GM12875 (cell line): Measurements from ENCODE around the gene MAST4.
"Not testable (repeated sequence)": the region's sequence is repeated elsewhere in the genome, so short reads cannot be mapped to it uniquely, and the experiment has no call there.

Experiments
- H3K4me3 ChIP-seq: one replicate; pipeline ENCODE4 v1.5.1; 2011; ENCODE audit warnings: low read depth, low read length, control low read depth
- TF ChIP-seq, protein P1 (sequence below): IDR thresholded peaks from 2 replicates; pipeline ENCODE4 v1.5.1; 2011; ENCODE audit warnings: low read depth, mild to moderate bottlenecking, control low read depth, inconsistent platforms, low read length, moderate library complexity, borderline replicate concordance; ENCODE audit not compliant: insufficient read depth

Gene MAST4

DNA sequence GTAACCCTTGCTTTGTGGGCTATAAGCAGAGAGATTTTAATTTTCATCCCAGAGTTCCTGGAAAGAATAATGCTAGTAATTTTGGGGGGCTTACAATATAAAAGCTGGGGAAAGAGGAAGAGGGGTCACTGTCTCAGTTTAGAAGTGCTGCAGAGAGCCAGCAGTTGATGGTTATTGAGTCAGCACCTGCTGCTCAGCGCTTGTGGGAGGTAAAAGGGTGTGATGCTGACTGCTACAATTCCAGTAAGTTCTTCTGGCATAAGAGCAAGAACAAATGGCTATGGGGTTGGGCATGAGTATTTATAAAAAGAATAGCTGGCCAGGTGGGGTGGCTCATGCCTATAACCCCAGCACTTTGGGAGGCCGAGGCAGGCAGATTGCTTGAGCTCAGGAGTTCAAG is 88.5 kb downstream of the MAST4 start:
- TF ChIP-seq, protein P1, sequence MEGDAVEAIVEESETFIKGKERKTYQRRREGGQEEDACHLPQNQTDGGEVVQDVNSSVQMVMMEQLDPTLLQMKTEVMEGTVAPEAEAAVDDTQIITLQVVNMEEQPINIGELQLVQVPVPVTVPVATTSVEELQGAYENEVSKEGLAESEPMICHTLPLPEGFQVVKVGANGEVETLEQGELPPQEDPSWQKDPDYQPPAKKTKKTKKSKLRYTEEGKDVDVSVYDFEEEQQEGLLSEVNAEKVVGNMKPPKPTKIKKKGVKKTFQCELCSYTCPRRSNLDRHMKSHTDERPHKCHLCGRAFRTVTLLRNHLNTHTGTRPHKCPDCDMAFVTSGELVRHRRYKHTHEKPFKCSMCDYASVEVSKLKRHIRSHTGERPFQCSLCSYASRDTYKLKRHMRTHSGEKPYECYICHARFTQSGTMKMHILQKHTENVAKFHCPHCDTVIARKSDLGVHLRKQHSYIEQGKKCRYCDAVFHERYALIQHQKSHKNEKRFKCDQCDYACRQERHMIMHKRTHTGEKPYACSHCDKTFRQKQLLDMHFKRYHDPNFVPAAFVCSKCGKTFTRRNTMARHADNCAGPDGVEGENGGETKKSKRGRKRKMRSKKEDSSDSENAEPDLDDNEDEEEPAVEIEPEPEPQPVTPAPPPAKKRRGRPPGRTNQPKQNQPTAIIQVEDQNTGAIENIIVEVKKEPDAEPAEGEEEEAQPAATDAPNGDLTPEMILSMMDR, result no peak
- H3K4me3 ChIP-seq, result no peak overlapping the region

GRCh38 chr5:66689522-66690220 is 93.5 kb downstream of the MAST4 start:
- TF ChIP-seq, protein P1, result no peak
- H3K4me3 ChIP-seq, result no peak overlapping the region

DNA sequence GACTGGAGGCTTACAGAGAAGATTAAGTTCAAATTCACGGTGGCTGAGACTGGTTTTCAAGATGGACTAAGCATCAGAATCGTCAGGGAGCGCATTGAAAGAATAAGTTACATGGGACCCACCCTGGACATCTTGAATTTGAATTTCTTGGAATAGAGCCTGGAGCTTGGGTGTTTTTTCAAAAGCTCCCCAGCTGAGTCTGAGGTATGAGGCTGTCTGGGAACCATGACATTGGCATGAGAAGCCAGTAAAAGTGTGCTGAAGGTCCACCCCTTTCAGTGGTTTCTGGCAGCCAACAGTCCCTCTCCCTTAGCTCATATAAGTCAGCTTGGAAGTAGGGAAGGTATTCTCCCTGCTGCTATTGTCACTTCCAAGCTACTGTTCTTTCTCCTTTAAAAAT is 97.8 kb downstream of the MAST4 start:
- TF ChIP-seq, protein P1, result no peak
- no peak overlapping the region for H3K4me3 ChIP-seq

GRCh38 chr5:66695840-66696239 is 99.6 kb downstream of the MAST4 start:
- not testable (repeated sequence) for H3K4me3 ChIP-seq

GRCh38 chr5:66697796-66698564 is 101.8 kb downstream of the MAST4 start:
- TF ChIP-seq, protein P1, result no peak
- H3K4me3 ChIP-seq, result no peak overlapping the region

DNA sequence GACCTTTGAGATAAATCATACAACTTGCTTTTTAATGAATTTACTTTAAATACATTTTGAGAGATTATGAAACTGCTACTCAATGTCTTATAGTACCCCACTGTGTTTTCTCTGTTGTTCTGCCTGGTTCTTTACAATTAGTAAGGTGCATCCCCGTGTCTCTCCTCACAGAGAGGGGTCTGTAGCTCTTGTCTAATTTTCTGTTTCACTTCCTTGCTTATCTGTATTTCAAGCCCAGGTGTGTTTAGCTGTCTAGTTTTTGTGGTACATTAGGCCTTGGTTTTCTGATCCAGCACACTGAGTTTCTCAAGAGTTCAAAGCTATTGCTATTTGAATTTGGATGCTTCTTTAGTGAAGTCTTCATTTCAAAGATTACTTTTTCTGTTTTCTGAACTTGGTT is 105.1 kb downstream of the MAST4 start:
- no peak overlapping the region for H3K4me3 ChIP-seq
- TF ChIP-seq, protein P1, result no peak

GRCh38 chr5:66702426-66702825 is 106.2 kb downstream of the MAST4 start:
- no peak overlapping the region for H3K4me3 ChIP-seq
- TF ChIP-seq, protein P1, result no peak
